SU-DHL-6 (cell line): ENCODE data around the gene CD19.

Experiments used
- EZH2phosphoT487 ChIP-seq: fragments of 200-600 bp; sonication (generic), shearing (Covaris generic); conservative IDR thresholded peaks from 2 replicates; pipeline ENCODE4 v1.6.1; 2018; ENCODE audit warnings: mild to moderate bottlenecking, antibody characterized with exemption, low read length, moderate library complexity, mixed read lengths
- TF ChIP-seq, protein P1 (sequence below): fragments of 200-600 bp; sonication (generic); IDR thresholded peaks from one replicate; pipeline ENCODE4 v1.5.1; 2017; ENCODE audit warnings: antibody characterized with exemption, mild to moderate bottlenecking, low read length, moderate library complexity; ENCODE audit not compliant: insufficient read depth, poor library complexity, severe bottlenecking

DNA sequence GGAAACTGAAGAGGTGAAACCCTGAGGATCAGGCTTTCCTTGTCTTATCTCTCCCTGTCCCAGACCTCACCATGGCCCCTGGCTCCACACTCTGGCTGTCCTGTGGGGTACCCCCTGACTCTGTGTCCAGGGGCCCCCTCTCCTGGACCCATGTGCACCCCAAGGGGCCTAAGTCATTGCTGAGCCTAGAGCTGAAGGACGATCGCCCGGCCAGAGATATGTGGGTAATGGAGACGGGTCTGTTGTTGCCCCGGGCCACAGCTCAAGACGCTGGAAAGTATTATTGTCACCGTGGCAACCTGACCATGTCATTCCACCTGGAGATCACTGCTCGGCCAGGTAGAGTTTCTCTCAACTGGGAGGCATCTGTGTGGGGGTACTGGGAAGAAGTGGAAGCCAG lies 1.4 kb downstream of the CD19 start:
- TF ChIP-seq, protein P1, sequence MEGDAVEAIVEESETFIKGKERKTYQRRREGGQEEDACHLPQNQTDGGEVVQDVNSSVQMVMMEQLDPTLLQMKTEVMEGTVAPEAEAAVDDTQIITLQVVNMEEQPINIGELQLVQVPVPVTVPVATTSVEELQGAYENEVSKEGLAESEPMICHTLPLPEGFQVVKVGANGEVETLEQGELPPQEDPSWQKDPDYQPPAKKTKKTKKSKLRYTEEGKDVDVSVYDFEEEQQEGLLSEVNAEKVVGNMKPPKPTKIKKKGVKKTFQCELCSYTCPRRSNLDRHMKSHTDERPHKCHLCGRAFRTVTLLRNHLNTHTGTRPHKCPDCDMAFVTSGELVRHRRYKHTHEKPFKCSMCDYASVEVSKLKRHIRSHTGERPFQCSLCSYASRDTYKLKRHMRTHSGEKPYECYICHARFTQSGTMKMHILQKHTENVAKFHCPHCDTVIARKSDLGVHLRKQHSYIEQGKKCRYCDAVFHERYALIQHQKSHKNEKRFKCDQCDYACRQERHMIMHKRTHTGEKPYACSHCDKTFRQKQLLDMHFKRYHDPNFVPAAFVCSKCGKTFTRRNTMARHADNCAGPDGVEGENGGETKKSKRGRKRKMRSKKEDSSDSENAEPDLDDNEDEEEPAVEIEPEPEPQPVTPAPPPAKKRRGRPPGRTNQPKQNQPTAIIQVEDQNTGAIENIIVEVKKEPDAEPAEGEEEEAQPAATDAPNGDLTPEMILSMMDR, result no peak
- TF ChIP-seq EZH2phosphoT487, result no peak
